GM18505 (cell line): ENCODE results near the gene TAS1R3.
"Not testable (repeated sequence)": the region's sequence is repeated elsewhere in the genome, so short reads cannot be mapped to it uniquely, and the experiment has no call there.

Experiments used
- ATAC-seq: cut with Tn5 transposase; IDR thresholded peaks from one replicate; pipeline ENCODE4 v1.9.1; 2021; ENCODE audit not compliant: unreplicated experiment
- POLR2A ChIP-seq: IDR thresholded peaks from 4 replicates; pipeline ENCODE4 v1.6.1; 2011; ENCODE audit warnings: borderline replicate concordance; ENCODE audit not compliant: insufficient read depth, insufficient read length; ENCODE audit errors: extremely low read depth

TAS1R3 gene

DNA sequence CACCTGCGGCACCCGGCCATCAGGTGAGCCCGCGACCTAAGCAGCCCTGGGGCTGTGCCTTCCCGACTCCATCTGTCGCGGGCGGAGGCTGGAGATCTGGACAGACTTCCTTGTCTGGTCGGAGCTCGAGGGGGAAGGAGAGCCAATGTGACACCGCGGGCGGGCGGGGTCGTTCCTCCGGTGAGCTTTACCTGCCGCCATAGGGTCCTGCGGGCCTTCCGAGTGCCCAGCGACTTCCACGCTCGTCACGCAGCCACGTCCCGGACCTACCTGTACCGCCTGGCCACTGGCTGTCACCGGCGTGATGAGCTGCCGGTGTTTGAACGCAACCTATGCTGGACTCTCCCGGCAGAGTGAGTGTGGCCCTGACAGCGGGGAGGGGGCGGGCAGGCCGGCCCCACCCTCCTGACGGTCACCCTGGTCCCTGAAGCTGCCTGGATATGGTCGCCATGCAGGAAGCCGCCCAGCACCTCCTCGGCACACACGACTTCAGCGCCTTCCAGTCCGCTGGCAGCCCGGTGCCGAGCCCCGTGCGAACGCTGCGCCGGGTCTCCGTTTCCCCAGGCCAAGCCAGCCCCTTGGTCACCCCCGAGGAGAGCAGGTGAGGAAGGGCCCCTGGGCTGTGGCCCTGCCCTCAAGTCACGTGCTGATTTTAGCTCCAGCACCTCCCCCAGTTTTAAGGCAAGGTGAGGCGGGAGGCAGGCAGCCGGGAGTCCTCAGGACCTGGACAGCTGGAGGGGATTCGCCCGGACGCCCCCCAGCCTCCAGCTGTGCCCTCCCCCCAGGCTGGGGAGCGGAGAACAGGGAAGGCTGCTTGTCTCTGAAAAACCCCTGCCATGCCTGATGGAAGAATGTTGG is 21.6 kb upstream of the TAS1R3 start:
- ATAC-seq = no peak
- no peak for TF ChIP-seq POLR2A

DNA sequence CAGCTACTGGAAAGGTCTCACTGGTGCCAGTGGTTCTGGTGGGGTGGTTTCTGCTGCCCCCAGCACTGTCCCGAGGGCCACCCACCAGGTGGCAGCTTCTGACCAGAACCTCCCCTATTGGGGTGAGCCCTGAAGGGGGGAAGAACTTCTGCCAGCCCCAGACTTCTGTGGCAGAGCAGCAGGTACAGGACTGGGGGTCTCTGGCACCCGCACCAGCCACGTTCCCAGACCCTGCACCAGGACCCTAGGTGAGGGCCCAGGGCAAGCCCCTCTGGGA is 21.0 kb upstream of the TAS1R3 start:
- no peak for TF ChIP-seq POLR2A
- ATAC-seq = no peak

DNA sequence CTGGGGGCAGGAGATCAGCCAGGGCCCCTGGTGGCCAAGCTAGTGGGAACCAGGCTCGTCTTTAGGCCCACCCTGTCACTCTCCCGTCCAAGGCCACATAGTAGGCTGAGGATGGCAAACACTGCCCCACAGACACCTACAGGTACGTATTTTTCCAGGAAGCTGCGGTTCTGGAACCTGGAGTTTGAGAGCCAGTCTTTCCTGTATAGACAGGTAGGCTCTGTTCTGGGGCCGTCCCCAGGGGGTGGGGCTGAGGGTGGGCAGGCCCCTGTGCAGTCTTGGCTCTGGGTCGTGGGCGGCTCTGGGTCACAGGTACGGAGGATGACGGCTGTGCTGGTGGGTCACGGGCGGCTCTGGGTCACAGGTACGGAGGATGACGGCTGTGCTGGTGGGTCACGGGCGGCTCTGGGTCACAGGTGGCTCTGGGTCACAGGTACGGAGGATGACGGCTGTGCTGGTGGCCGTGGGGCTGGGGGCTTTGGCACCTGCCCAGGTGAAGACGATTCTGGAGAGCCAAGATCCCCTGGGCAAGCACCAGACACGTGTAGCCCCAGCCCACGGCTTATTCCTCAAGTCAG is 20.5 kb upstream of the TAS1R3 start:
- no peak for ATAC-seq
- no peak for TF ChIP-seq POLR2A

DNA sequence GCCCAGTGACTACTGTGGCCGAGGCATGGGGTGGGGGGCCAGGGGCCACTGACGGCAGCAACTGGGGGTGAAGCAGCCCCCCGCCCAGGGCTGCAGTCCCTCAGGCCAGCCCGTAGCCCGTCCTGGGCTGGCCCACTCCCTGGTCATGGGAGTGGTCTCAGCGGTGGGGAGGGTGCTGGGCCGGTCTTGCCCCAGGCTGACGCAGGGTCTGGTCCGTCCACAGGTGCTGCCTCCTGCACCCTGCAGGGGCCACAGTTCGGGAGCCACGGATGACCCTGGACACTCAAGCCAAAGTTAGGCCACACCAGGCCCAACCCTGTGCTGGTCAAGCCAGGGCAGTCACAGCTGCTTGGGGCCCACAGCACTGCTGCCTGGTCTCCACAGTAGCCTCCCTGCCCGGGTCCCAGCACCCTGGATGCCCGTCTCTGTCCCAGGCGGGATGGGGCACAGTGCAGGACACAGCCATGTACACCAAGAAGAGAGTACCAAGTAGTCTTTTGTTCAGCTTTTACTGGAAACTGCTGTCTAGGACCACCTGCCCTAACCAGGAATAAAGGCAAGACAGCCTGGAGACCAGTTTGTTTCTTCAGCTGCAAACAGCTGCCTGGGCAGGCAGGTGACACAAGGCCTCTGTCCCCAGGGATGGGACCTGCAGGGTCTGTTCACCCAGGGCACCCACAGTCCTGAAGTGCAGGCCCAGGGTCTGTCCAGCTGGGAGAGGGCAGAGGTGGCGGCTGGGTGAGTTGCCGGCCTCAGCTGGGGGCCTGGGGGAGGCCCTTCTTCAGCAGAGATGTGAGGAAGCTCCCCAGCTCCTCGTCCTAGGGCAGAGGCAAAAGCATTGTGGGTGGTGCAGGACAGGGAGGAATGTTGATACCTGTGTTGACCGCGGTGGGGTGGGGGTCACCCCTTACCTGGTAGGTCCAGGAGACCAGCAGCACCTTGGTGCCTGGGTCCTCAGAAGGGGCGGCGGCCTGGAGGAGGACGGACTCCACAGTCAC is 19.7 kb upstream of the TAS1R3 start:
- no peak for TF ChIP-seq POLR2A
- ATAC-seq = no peak

DNA sequence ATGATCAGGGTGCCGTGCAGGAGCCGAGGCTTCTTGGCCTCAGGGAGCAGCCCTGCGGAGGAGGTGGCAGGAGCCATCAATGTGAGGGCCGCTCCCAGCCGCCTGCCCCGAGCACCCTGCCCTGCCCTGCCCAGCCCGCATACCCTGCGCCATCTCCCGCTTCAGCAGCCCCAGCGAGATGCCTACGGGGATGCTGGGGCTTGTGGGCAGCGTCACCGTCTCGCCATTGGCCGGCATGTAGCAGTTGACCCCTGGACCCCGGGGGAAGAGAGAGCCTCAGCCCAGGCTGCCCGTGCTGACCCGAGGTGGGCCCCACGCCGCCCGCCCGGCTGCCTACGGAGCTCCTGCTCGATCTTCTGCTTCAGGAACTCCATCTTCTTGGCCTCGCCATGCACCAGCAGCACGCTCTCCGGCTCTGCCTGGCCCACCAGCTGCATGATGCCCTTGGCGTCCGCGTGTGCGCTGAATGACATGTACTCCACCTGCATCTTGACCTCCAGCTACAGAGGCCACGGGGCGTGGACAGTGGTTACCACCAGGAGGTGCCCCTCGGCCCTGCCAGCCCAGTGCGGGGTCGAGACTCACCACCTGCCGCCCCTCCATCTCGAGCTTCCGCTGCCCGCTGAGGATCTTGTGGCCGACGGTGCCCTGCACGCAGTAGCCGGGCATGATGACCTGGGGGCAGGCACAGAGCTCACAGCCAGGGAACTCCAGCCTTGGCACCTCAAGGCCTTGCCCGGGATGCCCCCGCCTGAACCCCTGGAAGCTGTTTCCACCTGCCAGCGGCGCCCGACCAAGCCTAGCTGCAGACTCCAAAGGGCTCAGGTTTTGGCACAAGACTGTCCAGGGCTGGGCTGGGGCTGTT is 18.4 kb upstream of the TAS1R3 start:
- TF ChIP-seq POLR2A = no peak
- ATAC-seq = no peak

DNA sequence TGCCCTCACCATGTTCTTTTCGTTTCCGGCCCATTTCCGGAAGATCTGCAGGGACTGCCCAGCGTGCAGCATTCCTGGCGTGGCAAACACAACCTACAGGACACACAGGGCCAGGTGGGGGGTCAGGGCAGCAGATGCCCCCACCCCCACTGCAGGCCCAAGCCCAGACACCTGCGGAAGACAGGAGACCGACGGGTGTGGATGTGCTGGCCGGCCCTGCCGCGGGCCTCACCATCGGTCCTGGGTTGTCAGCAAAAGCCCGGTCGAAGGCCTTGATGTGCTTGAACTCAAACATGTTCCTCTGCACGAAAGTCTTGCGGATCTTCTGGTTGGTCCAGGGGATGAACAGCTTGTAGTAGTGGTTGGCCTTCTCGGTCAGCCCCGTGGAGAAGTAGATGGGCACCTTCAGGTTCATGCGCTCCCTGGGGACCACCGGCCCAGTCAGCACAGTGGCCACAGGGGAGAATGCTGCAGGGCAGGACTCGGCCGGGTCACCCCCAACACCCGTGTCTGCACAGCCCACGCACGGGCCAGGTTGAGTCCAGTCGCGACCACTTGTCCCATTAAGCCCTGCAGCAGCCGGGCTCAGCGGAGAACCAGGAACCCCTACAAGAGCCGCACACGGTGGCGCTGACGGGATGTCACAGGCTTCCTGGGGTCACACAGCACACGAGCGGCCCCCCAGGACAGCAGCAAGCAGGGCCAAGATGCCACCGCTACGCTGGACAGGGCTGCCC is 17.4 kb upstream of the TAS1R3 start:
- ATAC-seq = no peak
- TF ChIP-seq POLR2A = no peak

DNA sequence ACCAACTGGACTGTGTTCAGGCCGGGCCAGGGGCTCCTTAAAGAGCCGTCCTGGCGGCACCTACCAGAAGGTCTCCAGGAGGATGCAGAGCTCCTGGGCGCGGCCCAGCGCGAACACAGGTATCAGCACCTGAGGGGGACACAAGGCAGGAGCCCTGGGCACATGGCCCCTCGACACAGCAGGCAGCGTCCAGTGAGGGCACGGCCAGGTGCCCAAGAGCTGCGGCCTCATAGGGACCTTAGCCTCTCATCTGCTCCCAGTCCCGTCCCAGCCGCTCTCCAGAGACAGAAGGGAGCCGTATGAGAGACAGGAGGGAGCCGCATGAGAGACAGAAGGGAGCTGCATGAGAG is 16.9 kb upstream of the TAS1R3 start:
- ATAC-seq = no peak
- no peak for TF ChIP-seq POLR2A

DNA sequence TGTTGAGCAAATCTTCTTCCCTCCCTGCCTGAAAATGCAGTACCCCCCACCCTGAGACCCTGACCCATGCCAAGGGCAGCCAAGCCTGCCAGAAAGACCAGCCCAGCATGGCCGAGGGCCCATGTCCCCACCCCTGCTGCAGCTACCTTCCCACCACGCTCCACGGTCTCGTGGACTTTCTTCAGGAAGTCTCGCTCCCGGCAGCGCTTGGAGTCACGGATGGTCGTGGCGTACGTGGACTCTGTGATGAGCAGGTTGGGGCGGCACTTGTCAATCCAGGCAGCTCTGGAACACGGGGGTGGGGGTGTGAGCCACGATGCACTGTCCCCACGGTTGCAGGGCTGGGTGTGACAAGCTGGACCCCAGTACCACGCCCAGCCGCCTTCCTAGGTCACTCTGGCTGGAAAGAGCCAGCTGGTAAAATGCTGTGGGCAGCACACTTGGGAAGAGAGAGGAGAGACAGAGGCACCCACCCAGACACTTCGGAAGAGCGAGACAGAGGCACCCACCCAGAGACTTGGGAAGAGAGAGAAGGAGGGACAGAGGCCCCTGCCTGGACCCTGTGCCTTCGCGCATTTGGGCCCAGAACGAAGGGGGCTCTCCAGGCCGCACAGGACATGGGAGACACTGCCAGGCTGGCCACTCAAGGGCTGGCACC is 16.3 kb upstream of the TAS1R3 start:
- no peak for ATAC-seq
- TF ChIP-seq POLR2A = no peak

DNA sequence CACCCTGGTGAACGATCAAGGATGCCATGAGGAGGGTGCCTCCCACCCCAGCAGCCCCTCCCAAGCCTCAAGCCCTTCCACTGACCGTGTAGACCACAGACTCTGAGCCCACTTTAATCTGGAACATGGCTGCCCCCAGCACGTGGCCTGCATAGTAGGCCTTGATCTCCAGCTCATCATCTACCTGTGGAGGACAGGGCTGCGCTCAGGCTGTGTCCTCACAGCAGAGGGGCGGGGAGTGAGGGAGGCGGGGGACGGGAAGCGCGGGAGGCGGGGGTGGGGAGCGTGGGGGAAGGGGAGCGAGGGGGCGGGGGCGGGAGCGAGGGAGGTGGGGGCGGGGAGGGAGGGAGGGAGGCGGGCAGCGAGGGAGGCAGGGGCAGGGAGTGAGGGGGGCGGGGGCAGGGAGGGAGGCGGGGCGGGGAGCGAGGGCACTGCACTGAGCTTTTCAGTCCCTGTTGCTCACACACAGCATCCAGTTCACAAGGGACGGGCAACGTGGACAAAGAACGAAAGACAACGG is 15.6 kb upstream of the TAS1R3 start:
- no peak for ATAC-seq

DNA sequence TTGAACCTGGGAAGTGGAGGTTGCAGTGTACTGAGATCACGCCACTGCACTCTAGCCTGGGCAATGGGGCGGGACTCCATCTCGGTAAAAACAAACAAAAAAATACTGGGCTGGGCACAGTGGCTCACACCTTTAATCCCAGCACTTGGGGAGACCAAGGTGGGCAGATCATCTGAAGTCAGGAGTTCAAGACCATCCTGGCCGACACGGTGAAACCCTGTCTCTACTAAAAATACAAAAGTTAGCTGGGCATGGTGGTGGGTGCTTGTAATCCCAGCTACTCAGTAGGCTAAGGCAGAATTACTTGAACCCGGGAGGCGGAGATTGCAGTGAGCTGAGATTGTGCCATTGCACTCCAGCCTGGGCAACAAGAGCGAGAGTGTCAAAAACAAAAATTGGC is 14.9 kb upstream of the TAS1R3 start:
- not testable (repeated sequence) for ATAC-seq

More for the DNA sequence above, 15.6 kb upstream of the TAS1R3 start:
- TF ChIP-seq POLR2A = no peak

DNA sequence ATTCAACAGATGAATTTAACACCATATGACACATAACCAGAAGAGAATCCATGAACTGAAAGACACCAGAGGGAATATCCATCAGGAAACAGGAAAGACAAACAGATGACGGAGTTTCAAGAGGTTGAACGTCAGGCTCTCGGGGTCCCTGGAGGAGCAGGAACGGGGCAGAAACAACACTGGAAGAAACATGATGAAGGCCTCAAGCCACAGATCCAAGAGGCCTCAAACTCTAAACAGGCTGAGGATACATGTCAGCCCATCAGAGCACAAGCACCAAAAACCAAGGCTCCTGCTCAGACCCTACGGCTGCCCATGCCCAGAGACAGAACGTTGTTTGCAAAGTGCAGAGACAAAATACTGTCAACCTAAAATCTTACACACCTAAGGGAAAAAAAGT is 13.7 kb upstream of the TAS1R3 start:
- no peak for ATAC-seq
- no peak for TF ChIP-seq POLR2A

DNA sequence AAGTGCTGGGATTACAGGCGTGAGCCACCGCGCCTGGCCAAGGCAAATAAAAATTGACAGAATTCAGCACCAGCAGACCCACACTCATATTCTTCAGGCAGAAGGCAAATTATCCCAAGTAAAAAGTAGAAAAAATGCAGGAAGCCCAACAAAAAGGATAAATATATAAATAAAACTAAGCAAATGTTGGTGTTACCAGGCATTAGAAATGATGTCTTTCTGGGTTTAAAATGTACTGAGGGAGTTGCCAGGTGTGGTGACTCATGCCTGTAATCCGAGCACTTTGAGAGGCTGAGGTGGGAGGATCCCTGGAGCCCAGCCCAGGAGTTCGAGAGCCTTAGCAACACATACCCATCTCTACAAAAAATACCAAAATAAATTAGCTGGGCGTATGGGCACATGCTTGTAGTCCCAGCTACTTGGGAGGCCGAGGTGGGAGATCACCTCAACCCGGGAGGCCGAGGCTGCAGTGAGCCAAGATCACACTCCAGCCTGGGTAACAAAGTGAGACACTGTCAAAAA is 12.9 kb upstream of the TAS1R3 start:
- no peak for ATAC-seq
- TF ChIP-seq POLR2A = no peak
